ENCODE results near the gene ZNF276. TPM values are rescaled to one million over a fixed set of nuclear protein-coding genes. Genes with fewer than 3 reads are reported as not detected.

The ZNF276 gene
- polyA plus RNA-seq, 3 donors: 2.2 to 54.5 (median 3.2) TPM

DNA sequence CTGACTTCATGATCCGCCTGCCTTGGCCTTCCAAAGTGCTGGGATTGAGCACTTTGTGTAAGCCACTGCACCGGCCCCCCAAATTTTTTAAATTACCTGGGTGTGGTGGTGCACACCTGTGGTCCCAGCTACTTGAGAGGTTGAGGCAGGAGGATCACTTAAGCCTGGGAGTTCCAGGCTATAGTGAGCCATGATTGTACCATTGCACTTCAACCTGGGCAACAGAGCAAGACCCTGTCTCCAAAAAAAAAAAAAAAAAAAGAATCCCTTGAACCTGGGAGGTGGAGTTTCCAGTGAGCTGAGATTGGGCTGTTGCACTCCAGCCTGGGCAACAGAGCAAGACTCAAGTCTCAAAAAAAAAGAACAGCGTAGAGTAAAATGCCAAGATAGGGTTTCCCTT, 15.2 kb downstream of the ZNF276 start:
- H3K36me3 ChIP-seq (replicated peaks in 1 of 2; ENCODE audit: control insufficient read depth in 1 of 2, insufficient read depth in 2 of 2, low read length in 2 of 2): peaks cover 97 to 100% of the 10 kb centered on the region in 2 donors
- TF ChIP-seq, protein P1, sequence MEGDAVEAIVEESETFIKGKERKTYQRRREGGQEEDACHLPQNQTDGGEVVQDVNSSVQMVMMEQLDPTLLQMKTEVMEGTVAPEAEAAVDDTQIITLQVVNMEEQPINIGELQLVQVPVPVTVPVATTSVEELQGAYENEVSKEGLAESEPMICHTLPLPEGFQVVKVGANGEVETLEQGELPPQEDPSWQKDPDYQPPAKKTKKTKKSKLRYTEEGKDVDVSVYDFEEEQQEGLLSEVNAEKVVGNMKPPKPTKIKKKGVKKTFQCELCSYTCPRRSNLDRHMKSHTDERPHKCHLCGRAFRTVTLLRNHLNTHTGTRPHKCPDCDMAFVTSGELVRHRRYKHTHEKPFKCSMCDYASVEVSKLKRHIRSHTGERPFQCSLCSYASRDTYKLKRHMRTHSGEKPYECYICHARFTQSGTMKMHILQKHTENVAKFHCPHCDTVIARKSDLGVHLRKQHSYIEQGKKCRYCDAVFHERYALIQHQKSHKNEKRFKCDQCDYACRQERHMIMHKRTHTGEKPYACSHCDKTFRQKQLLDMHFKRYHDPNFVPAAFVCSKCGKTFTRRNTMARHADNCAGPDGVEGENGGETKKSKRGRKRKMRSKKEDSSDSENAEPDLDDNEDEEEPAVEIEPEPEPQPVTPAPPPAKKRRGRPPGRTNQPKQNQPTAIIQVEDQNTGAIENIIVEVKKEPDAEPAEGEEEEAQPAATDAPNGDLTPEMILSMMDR (IDR thresholded peaks at IDR 0.05): no peak
- H3K27me3 ChIP-seq (ENCODE audit: control insufficient read depth in 2 of 2, insufficient read depth in 2 of 2, low read length in 2 of 2): no peaks in the 10 kb centered on the region
- H3K4me1 ChIP-seq (ENCODE audit: control insufficient read depth in 1 of 2, insufficient read depth in 2 of 2, low read length in 2 of 2): no peaks in the 10 kb centered on the region
- H3K4me2 ChIP-seq (replicated peaks; ENCODE audit: extremely low read depth, low read length, poor library complexity, severe bottlenecking): no peak overlapping the region
- WGBS (ENCODE audit: insufficient coverage): 90% methylated on average over 2 of the region's 3 CpGs
- peaks cover 99% of the 10 kb centered on the region for H4K20me1 ChIP-seq (ENCODE audit: insufficient read depth, low read length)
- H3K4me3 ChIP-seq (replicated peaks in 1 of 3; ENCODE audit: low read depth in 2 of 3, low read length in 3 of 3): no peak overlapping the region
- Mint-ChIP-seq H3K27ac (peak overlapping the region in 1 of 7 donors; percentile 69), H3K4me1 (peaks cover 2% of the 10 kb centered on the region), H3K27me3 (ENCODE audit: low read depth in 3 of 3) (peaks cover 0 to 3% (median 0%) of the 10 kb centered on the region in 3 donors), H3K9me3 (peaks cover 0 to 2% (median 0%) of the 10 kb centered on the region in 7 donors), H3K4me3 (no peak overlapping the region), H3K36me3 (peaks cover 87 to 99% of the 10 kb centered on the region in 2 donors)
- no peaks in the 10 kb centered on the region for H3K9me3 ChIP-seq (replicated peaks in 1 of 2; ENCODE audit: control insufficient read depth in 1 of 2, insufficient read depth in 1 of 2, low read length in 2 of 2)
- H3K79me2 ChIP-seq (ENCODE audit: insufficient read depth, low read length): peaks cover 27% of the 10 kb centered on the region
- no peak overlapping the region for H2AFZ ChIP-seq (ENCODE audit: insufficient read depth, low read depth, low read length, poor library complexity, severe bottlenecking)
- H3K27ac ChIP-seq (ENCODE audit: low read depth in 1 of 2, low read length in 2 of 2): no peak overlapping the region
- intact Hi-C loops (cut with micrococcal nuclease): no loop called here
- H3K9ac ChIP-seq (ENCODE audit: insufficient read depth, low read length, poor library complexity, severe bottlenecking): no peak overlapping the region
- DNase-seq: no peak

DNA sequence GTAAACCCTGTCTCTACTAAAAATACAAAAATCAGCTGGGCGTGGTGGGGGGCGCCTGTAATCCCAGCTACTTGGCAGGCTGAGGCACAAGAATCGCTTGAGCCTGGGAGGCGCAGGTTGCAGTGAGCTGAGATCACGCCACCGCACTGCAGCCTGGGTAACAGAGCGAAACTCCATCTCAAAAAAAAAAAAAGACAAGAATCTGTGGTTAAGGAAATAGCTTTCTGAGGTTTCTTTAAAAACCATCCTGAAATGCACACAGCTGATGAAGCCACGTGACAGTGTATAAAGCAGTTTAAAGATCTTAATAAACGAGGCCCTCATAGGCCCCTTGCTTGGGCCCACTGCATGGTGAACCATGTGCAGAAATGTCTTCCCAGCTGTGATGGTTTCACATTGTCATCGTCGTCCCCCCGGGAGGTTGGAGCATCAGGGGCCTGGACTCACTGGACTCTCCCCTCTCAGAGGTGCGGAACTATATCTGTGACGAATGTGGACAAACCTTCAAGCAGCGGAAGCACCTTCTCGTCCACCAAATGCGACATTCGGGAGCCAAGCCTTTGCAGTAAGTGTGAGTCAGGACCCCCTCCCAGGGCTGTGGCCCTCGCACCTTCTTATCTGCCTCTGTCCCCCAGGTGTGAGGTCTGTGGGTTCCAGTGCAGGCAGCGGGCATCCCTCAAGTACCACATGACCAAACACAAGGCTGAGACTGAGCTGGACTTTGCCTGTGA, 16.2 kb downstream of the ZNF276 start:
- Histone ChIP-seq H4K20me1 (ENCODE audit: insufficient read depth, low read length) (peaks cover 93% of the 10 kb centered on the region), H3K79me2 (ENCODE audit: insufficient read depth, low read length) (peaks cover 19% of the 10 kb centered on the region), H3K27ac (ENCODE audit: low read depth in 1 of 2, low read length in 2 of 2) (no peak overlapping the region), H3K4me3 (replicated peaks in 1 of 3; ENCODE audit: low read depth in 2 of 3, low read length in 3 of 3) (no peak overlapping the region), H3K36me3 (replicated peaks in 1 of 2; ENCODE audit: control insufficient read depth in 1 of 2, insufficient read depth in 2 of 2, low read length in 2 of 2) (peaks cover 92 to 99% of the 10 kb centered on the region in 2 donors), H3K9me3 (replicated peaks in 1 of 2; ENCODE audit: control insufficient read depth in 1 of 2, insufficient read depth in 1 of 2, low read length in 2 of 2) (no peaks in the 10 kb centered on the region), H3K9ac (ENCODE audit: insufficient read depth, low read length, poor library complexity, severe bottlenecking) (no peak overlapping the region), H3K4me1 (ENCODE audit: control insufficient read depth in 1 of 2, insufficient read depth in 2 of 2, low read length in 2 of 2) (no peaks in the 10 kb centered on the region), H3K4me2 (replicated peaks; ENCODE audit: extremely low read depth, low read length, poor library complexity, severe bottlenecking) (no peak overlapping the region), H3K27me3 (ENCODE audit: control insufficient read depth in 2 of 2, insufficient read depth in 2 of 2, low read length in 2 of 2) (no peaks in the 10 kb centered on the region), H2AFZ (ENCODE audit: insufficient read depth, low read depth, low read length, poor library complexity, severe bottlenecking) (no peak overlapping the region)
- Mint-ChIP-seq H3K27me3 (ENCODE audit: low read depth in 3 of 3) (peaks cover 0 to 2% (median 0%) of the 10 kb centered on the region in 3 donors), H3K4me3 (no peak overlapping the region), H3K4me1 (peaks cover 2% of the 10 kb centered on the region), H3K36me3 (peaks cover 79 to 97% of the 10 kb centered on the region in 2 donors), H3K27ac (peak overlapping the region in 1 of 7 donors; percentile 71), H3K9me3 (peaks cover 0 to under 1% (median 0%) of the 10 kb centered on the region in 7 donors)
- intact Hi-C loops (cut with micrococcal nuclease): no loop called here
- TF ChIP-seq, protein P1 (IDR thresholded peaks at IDR 0.05): no peak
- DNase-seq: no peak
- WGBS (ENCODE audit: insufficient coverage): 83% methylated on average over 9 of the region's 20 CpGs

All from CD14-positive monocyte (primary cell).